GM12864 (cell line): ENCODE measurements around the gene SEMA3C.

Source experiments
- DNase-seq: peaks from one replicate; pipeline ENCODE4 v3.0.0-alpha.2; 2011; ENCODE audit warnings: low read depth
- H3K4me3 ChIP-seq: 2 replicates; pipeline ENCODE4 v1.5.1; 2011; ENCODE audit warnings: mild to moderate bottlenecking, low read depth, low read length, control low read depth
- CTCF ChIP-seq: IDR thresholded peaks from 2 replicates; pipeline ENCODE4 v1.5.1; 2011; ENCODE audit warnings: low read depth, mild to moderate bottlenecking, moderate library complexity, low read length, control low read depth, inconsistent platforms; ENCODE audit errors: missing control alignments

SEMA3C gene

DNA sequence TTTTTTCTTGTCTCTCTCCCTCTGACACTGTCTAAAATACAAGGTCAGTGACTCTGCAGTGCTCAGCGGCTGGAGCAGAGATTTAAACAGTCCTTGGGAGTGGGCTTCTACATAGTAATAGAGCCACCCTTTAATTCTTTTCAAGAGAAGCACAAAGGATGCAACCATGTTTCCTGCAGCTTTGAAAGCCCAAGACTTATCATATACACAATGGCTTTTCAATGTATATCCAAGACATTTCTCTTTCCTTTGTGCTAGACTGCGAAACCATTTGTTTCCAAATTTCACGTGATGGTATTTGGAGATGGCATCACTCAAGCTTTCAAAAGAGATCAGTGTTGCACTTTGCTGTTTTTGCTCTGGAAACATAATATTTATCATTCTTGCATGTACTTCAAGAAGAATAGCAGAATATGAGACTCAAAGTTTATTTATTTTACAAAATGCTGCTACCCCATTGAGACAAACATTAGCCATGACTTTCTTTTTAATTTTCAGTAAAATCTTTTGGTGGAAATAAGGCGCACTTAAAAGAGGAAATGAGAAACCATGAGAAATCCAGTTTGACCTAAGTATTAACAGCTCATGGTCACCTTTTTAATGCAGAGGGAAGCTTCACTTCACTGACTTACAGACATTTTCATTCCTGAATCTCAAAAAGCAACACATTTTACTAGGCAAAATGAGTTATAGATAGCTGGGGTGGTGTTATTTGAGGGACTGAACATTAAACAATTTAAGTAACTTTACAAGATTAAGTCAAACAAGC lies 76.6 kb downstream of the SEMA3C start:
- no peak overlapping the region for H3K4me3 ChIP-seq
- TF ChIP-seq CTCF = no peak
- DNase-seq = no peak

GRCh38 chr7:80841423-80841955 lies 77.4 kb downstream of the SEMA3C start:
- no peak for DNase-seq
- TF ChIP-seq CTCF = no peak
- H3K4me3 ChIP-seq = no peak overlapping the region

DNA sequence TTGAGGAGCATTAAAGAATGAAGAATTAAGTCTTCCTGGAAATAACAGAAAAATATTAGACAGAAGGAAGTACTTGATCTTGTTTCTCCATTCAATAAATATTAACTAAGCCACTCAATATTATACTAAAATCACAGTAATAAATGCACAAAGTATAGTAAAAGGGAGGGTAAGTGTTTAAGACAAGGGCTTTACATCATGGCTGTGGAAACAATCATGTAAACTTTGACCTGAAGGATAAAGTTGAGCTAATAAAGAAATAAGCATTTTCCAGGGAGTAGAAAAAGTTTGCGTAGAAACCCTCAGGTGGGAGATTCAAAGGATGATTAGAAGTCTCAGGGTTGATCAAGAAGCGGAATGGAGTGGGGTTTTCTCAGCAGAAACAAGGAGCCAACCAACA lies 78.2 kb downstream of the SEMA3C start:
- no peak for TF ChIP-seq CTCF
- DNase-seq = no peak
- no peak overlapping the region for H3K4me3 ChIP-seq

DNA sequence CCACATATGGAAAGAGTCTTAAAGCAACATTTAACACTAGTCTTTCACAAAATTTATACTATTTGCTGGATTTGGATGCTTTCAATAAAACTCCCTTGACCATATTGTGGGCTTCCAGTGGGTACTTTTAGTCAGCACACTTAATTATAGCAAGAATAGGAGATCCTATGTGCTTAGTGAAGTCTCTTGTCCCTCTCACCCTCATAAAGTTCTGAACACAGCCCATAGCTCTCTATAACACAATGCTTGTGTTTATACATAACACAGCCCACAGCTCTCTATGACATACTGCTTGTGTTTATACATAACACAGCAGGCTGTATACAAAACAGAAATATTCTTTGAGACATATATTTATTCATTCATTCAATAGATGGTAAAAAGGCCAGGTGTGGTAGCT lies 79.0 kb downstream of the SEMA3C start:
- no peak for TF ChIP-seq CTCF
- H3K4me3 ChIP-seq = no peak overlapping the region
- DNase-seq = no peak

- H3K4me3 ChIP-seq = no peak overlapping the region
- DNase-seq = no peak
- TF ChIP-seq CTCF = no peak
These were observed 80.2 kb downstream of the SEMA3C start for GRCh38 chr7:80838643-80839042.

- DNase-seq = no peak
- no peak for TF ChIP-seq CTCF
- H3K4me3 ChIP-seq = no peak overlapping the region
These were observed 81.5 kb downstream of the SEMA3C start for GRCh38 chr7:80837345-80837744.

DNA sequence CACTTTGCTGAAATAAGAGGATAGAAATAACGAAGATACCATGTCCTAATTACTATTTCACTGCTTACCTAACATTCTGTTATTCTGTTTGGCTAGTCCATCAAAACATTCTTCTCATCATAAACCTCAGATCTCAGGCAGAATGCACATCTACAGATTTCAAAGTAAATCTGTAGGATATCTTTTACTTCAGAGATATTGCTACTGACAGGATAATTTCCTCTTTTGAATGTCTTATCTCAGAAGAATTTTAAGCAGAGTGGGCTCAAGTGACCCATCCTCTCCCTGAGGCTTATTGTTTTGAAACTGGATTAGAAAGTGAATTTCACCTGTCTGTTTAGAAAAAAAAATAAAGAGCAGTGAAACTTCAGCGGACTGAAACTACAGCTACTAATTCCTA lies 83.6 kb downstream of the SEMA3C start:
- no peak overlapping the region for H3K4me3 ChIP-seq
- TF ChIP-seq CTCF = no peak
- no peak for DNase-seq
